Esophagus squamous epithelium (tissue), 5 donors: Measurements from ENCODE around the gene PRKCE. TPM values are rescaled to one million over a fixed set of nuclear protein-coding genes. Genes with fewer than 3 reads are reported as not detected.

Source experiments
- DNase-seq: peaks from one replicate; lab custom pipeline; 2025; lab: John Stamatoyannopoulos, UW
- H3K27ac ChIP-seq, 4 donors: fragments of 200-600 bp; sonication (generic); one replicate each; pipeline ENCODE4 v1.5.1; 2016 to 2019; ENCODE audit warnings: mild to moderate bottlenecking in 1 of 4
- H3K27me3 ChIP-seq, 4 donors: fragments of 200-600 bp; sonication (generic); 1 replicate in 3 of 4; 2 replicates in 1 of 4; pipeline versions ENCODE4 v1.5.1 to v1.6.0; 2017 to 2021; ENCODE audit warnings: antibody characterized with exemption in 1 of 4
- H3K36me3 ChIP-seq, 3 donors: fragments of 200-600 bp; sonication (generic); one replicate each; pipeline ENCODE4 v1.5.1; 2016 to 2019
- H3K4me1 ChIP-seq, 3 donors: fragments of 200-600 bp; sonication (generic); one replicate each; pipeline ENCODE4 v1.5.1; 2017 to 2019
- H3K4me3 ChIP-seq, 4 donors: fragments of 200-600 bp; sonication (generic); 1 replicate in 3 of 4; 2 replicates in 1 of 4; pipeline ENCODE4 v1.5.1; 2016 to 2019; ENCODE audit warnings: mild to moderate bottlenecking in 2 of 4, moderate library complexity in 1 of 4
- H3K9me3 ChIP-seq, 3 donors: fragments of 200-600 bp; sonication (generic); one replicate each; pipeline ENCODE4 v1.5.1; 2016 to 2019
- CTCF ChIP-seq, 6 experiments: fragments of 450-650 bp in 4 of 6; fragments of 200-600 bp in 2 of 6; sonication (generic) in 2 of 6; IDR thresholded peaks; one replicate each; pipeline ENCODE4 v1.5.1; 2016 to 2019; ENCODE audit warnings: antibody characterized with exemption in 6 of 6, mild to moderate bottlenecking in 4 of 6, moderate library complexity in 4 of 6
- POLR2A ChIP-seq, 4 donors: fragments of 450-650 bp; IDR thresholded peaks; one replicate each; pipeline ENCODE4 v1.6.1; 2017; ENCODE audit warnings: antibody characterized with exemption in 4 of 4, mild to moderate bottlenecking in 4 of 4, moderate library complexity in 3 of 4
- WGBS, 2 donors: methylation state at CpG; one replicate each; pipeline ENCODE4 v1.1.5; 2018; 5-methylcytosine and 5-hydroxymethylcytosine counted together
- intact Hi-C: fragments of 100-400 bp; cut with DNase I; formaldehyde crosslinking; loops from one replicate; pipeline ENCODE4 v1.15.0; 2022
- total RNA-seq, 4 donors: library from RNA; depleted of rRNA; stranded (reverse); fragments of >200 nt; gene quantifications; one replicate each; pipeline ENCODE4 v1.1.0, GENCODE V29; 2016
- donor health status: DM: yes; HTN: yes; CAD: no.

The PRKCE gene
- total RNA-seq, 4 donors from 2014 or later: 6.5 to 13.7 (median 9.9) TPM

- TF ChIP-seq POLR2A (IDR thresholded peaks at IDR 0.05) (no peak), CTCF (IDR thresholded peaks at IDR 0.05) (no peak)
- no peaks in the 10 kb centered on the region for H3K27me3 ChIP-seq
- intact Hi-C loops: no loop called here
- no peak for DNase-seq
- H3K9me3 ChIP-seq: no peaks in the 10 kb centered on the region
- H3K4me1 ChIP-seq: peaks cover 0 to 76% (median 22%) of the 10 kb centered on the region in 3 donors
- peak overlapping the region in 2 of 4 donors; percentile 22 to 43 for H3K27ac ChIP-seq
- H3K4me3 ChIP-seq: no peak overlapping the region
- H3K36me3 ChIP-seq: no peaks in the 10 kb centered on the region
- WGBS, 2 donors: 71 to 76% methylated on average over 8 to 11 of the region's 13 CpGs
Observed at GRCh38 chr2:45813003-45813941, 161.8 kb downstream of the PRKCE start.

GRCh38 chr2:45814488-45814887, 163.0 kb downstream of the PRKCE start:
- Histone ChIP-seq H3K36me3 (no peaks in the 10 kb centered on the region), H3K4me1 (peaks cover 0 to 72% (median 22%) of the 10 kb centered on the region in 3 donors), H3K27ac (no peak overlapping the region), H3K27me3 (no peaks in the 10 kb centered on the region), H3K4me3 (no peak overlapping the region), H3K9me3 (no peaks in the 10 kb centered on the region)
- TF ChIP-seq POLR2A (IDR thresholded peaks at IDR 0.05) (no peak), CTCF (IDR thresholded peaks at IDR 0.05) (no peak)
- intact Hi-C loops: no loop called here
- 77 to 82% methylated on average over 3 of the region's 3 CpGs for WGBS, 2 donors
- DNase-seq: no peak

GRCh38 chr2:45814951-45815621, 163.6 kb downstream of the PRKCE start:
- WGBS, 2 donors: 75 to 88% methylated on average over 2 of the region's 2 CpGs
- no peaks in the 10 kb centered on the region for H3K9me3 ChIP-seq
- no peak overlapping the region for H3K27ac ChIP-seq
- peaks cover 0 to 71% (median 22%) of the 10 kb centered on the region in 3 donors for H3K4me1 ChIP-seq
- no peak for DNase-seq
- intact Hi-C loops: no loop called here
- H3K36me3 ChIP-seq: no peaks in the 10 kb centered on the region
- no peak overlapping the region for H3K4me3 ChIP-seq
- H3K27me3 ChIP-seq: no peaks in the 10 kb centered on the region
- TF ChIP-seq CTCF (IDR thresholded peaks at IDR 0.05) (no peak), POLR2A (IDR thresholded peaks at IDR 0.05) (no peak)

GRCh38 chr2:45816272-45816671, 164.8 kb downstream of the PRKCE start:
- no peak for DNase-seq
- 18 to 50% methylated on average over 2 of the region's 2 CpGs for WGBS, 2 donors
- intact Hi-C loops: no loop called here
- H3K4me3 ChIP-seq: no peak overlapping the region
- H3K27me3 ChIP-seq: no peaks in the 10 kb centered on the region
- no peaks in the 10 kb centered on the region for H3K36me3 ChIP-seq
- H3K9me3 ChIP-seq: no peaks in the 10 kb centered on the region
- H3K27ac ChIP-seq: peak overlapping the region in 1 of 4 donors; percentile 2
- H3K4me1 ChIP-seq: peaks cover 0 to 72% (median 22%) of the 10 kb centered on the region in 3 donors
- TF ChIP-seq CTCF (IDR thresholded peaks at IDR 0.05) (no peak), POLR2A (IDR thresholded peaks at IDR 0.05) (no peak)

- Histone ChIP-seq H3K27ac (no peak overlapping the region), H3K9me3 (no peaks in the 10 kb centered on the region), H3K36me3 (no peaks in the 10 kb centered on the region), H3K4me3 (no peak overlapping the region), H3K4me1 (peaks cover 16 to 73% (median 26%) of the 10 kb centered on the region in 3 donors), H3K27me3 (no peaks in the 10 kb centered on the region)
- TF ChIP-seq CTCF (IDR thresholded peaks at IDR 0.05) (no peak), POLR2A (IDR thresholded peaks at IDR 0.05) (no peak)
- 60 to 68% methylated on average over 5 of the region's 5 CpGs for WGBS, 2 donors
- no peak for DNase-seq
- intact Hi-C loops: no loop called here
Observed at GRCh38 chr2:45818591-45818990, 167.1 kb downstream of the PRKCE start.
